Kidney (tissue), 14 donors: ENCODE data around the gene LTA. TPM values are rescaled to one million over a fixed set of nuclear protein-coding genes. Genes with fewer than 3 reads are reported as not detected.

Source experiments
- DNase-seq, 5 donors: peaks; one replicate each; pipeline ENCODE4 v3.0.0-alpha.2; 2013 to 2020
- FAIRE-seq: peaks from 2 replicates; lab custom pipeline; 2012; peaks lifted over from hg19 to GRCh38; lab: Jason Lieb, UNC
- H3K27ac ChIP-seq, 2 donors: one replicate each; pipeline ENCODE4 v1.7.0; 2013; ENCODE audit warnings: low read depth in 2 of 2, low read length in 2 of 2, inconsistent platforms in 1 of 2
- H3K27me3 ChIP-seq: one replicate; pipeline ENCODE4 v1.7.1; 2013; ENCODE audit warnings: low read length, inconsistent platforms; ENCODE audit not compliant: control insufficient read depth, insufficient read depth
- H3K36me3 ChIP-seq, 3 donors: one replicate each; pipeline versions ENCODE4 v1.7.0 to v1.7.1; 2013; ENCODE audit warnings: low read length in 3 of 3, control low read depth in 1 of 3, inconsistent platforms in 1 of 3; ENCODE audit not compliant: insufficient read depth in 3 of 3, control insufficient read depth in 2 of 3
- H3K4me1 ChIP-seq, 3 donors: one replicate each; pipeline versions ENCODE4 v1.7.0 to v1.7.1; 2013; ENCODE audit warnings: low read length in 3 of 3, inconsistent platforms in 1 of 3, low read depth in 1 of 3; ENCODE audit not compliant: control insufficient read depth in 2 of 3, insufficient read depth in 2 of 3
- H3K4me3 ChIP-seq, 3 donors: one replicate each; pipeline versions ENCODE4 v1.7.0 to v1.8.1; 2013; ENCODE audit warnings: low read length in 3 of 3, control low read depth in 1 of 3, inconsistent platforms in 1 of 3
- H3K9ac ChIP-seq, 3 donors: one replicate each; pipeline versions ENCODE4 v1.7.0 to v1.7.1; 2013; ENCODE audit warnings: low read length in 3 of 3, control low read depth in 1 of 3, inconsistent platforms in 1 of 3
- H3K9me3 ChIP-seq, 3 donors: one replicate each; pipeline versions ENCODE4 v1.7.0 to v1.7.1; 2013; ENCODE audit warnings: low read length in 3 of 3, control low read depth in 1 of 3, inconsistent platforms in 1 of 3; ENCODE audit not compliant: control insufficient read depth in 2 of 3, insufficient read depth in 1 of 3
- intact Hi-C: fragments of 100-400 bp; cut with DNase I; formaldehyde crosslinking; loops from one replicate; pipeline ENCODE4 v1.11.1; 2022
- polyA plus RNA-seq: library from polyadenylated mRNA; stranded (reverse); fragments of 350-450 nt; fragmentation: Illumina TruSeq; extraction: RNeasy Lipid Tissue Mini Kit (QIAGEN cat#74804); gene quantifications from one replicate; pipeline ENCODE4 v1.2.3, GENCODE V29; 2014; ENCODE audit warnings: low read depth, low replicate concordance; ENCODE audit not compliant: insufficient read depth
- total RNA-seq: library from RNA; stranded (reverse); fragmentation: NEBNext Ultra II Directional; extraction: Animal tissue kit (Norgen Biotek cat#: 25700); gene quantifications from one replicate; pipeline ENCODE4 v1.2.1, GENCODE V29; 2021
- TF ChIP-seq, protein P1 (sequence below): IDR thresholded peaks from 3 replicates; pipeline ENCODE4 v1.5.1; 2012; ENCODE audit warnings: mild to moderate bottlenecking, moderate library complexity, borderline replicate concordance; ENCODE audit not compliant: insufficient read depth; ENCODE audit errors: extremely low read depth
- donor health status: control.
- donor health status: control.
- donor health status: control.
- donor health status: control.
- donor health status: control.
- donor health status: DM: yes; HTN: yes; CAD: no.
- donor health status: Normal renal cell carcinoma (clear cell type).

Gene LTA
- total and polyA plus RNA-seq, 2 donors from 2014 or later, result 0.35 TPM; not detected in 1

DNA sequence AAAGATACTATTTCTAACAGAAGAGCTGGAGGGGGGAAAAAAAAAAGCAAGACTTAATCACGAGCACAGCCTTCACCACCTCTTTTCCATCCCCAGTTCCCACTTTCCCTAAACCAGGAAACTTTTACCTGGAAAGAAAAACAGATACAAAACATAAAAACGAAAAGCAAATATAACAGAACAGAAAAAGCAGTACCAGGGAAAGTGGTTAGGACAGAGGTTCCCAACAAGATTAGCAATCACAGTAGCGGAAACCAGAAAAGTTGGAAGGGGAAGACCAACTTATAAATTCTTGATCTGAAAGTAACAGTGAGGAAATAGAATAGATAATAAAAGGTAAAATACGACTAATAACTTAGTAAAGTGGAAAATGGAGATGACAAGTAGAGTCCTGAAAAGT is 31.4 kb upstream of the LTA start:
- Histone ChIP-seq H3K9me3 (no peaks in the 10 kb centered on the region), H3K27me3 (no peaks in the 10 kb centered on the region), H3K9ac (peak overlapping the region; percentile 95 to 100 (median 100)), H3K4me3 (peak overlapping the region; percentile 98 to 100 (median 99)), H3K27ac (peak overlapping the region; percentile 99), H3K4me1 (peaks cover 8 to 21% (median 21%) of the 10 kb centered on the region in 3 donors), H3K36me3 (peaks cover 17 to 37% (median 26%) of the 10 kb centered on the region in 3 donors)
- no peak for FAIRE-seq
- intact Hi-C loops, result no loop called here
- TF ChIP-seq, protein P1, sequence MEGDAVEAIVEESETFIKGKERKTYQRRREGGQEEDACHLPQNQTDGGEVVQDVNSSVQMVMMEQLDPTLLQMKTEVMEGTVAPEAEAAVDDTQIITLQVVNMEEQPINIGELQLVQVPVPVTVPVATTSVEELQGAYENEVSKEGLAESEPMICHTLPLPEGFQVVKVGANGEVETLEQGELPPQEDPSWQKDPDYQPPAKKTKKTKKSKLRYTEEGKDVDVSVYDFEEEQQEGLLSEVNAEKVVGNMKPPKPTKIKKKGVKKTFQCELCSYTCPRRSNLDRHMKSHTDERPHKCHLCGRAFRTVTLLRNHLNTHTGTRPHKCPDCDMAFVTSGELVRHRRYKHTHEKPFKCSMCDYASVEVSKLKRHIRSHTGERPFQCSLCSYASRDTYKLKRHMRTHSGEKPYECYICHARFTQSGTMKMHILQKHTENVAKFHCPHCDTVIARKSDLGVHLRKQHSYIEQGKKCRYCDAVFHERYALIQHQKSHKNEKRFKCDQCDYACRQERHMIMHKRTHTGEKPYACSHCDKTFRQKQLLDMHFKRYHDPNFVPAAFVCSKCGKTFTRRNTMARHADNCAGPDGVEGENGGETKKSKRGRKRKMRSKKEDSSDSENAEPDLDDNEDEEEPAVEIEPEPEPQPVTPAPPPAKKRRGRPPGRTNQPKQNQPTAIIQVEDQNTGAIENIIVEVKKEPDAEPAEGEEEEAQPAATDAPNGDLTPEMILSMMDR, result no peak
- DNase-seq, result no peak

DNA sequence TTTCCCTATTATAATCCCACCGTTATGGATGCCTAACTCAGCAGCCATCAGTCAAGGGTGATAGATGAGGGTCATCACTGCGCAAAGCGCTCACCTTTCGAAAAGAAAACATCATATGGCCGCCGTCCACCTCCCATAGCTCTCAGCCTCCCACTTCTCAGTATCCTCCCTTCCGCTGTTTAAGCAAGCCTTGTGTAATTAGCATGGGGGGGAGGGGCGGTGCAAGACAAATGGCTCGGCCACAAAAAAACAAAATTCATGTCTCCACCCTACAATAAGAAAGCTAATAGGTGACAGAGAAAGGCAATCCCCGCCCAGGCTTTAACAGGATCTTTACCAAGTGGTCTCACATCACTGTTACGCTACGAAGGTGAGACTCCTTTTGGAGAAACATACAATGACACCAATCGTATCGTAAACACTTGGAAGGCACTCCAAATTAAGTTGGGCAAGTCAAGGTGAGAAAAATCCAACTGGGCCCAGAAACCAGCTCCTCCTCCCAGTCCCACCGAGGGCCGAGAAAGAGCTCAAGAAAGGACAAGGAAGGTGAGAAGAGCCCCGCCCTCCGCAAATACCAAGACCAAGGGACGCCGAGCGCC is 30.9 kb upstream of the LTA start:
- peak in 4 of 5 donors; percentile 62 to 86 (median 70) for DNase-seq
- Histone ChIP-seq H3K9ac (peak overlapping the region; percentile 95 to 100 (median 100)), H3K27me3 (no peaks in the 10 kb centered on the region)

DNA sequence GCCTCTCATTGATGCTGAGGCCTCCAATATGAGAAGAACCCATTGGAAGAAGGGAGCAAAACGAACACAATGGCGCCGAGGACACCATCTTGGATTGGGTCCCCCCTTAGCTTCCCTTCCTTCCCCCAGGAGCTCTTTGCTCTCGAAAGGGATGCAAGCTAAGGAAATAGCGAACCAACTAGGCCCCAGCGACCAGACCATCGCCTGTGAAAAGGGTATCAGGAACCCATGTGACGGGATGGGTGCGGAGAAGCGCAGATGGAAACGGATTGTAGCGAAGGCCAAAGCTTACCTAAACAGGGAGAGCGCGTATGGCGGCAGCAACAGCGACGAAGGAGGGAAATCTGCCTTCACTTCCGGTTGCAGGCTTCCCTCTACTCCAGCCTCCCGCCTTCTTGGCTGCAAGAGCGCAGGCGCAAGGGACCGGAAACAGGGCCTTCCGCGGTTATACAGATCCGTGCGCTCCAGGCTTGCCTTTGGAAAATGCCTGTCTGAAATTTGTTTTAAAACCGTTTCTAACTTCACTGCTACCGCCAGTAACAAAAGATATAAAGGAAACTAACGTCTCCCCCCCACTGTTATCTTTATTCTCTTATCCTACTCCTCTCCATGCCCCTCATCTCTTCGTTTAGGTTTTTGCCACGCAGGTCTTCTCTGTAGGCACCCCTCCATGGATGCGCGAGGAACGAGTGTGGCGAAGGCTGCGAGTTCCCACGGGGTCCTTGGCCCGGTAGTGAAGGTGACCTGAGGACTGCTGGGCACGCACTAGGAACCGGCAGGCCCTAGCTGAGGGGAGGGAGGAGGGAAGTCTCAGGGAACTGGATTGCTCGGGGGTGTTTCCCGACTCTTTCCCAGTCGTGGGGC is 30.2 kb upstream of the LTA start, which contains the start of gene DDX39B:
DDX39B (minus strand) TSS at position 346 of the 864 bp plus-strand sequence. CDS start 1,471 bp downstream, outside the sequence.
- H3K9ac ChIP-seq, result peak within 1 kb of the TSS; percentile 95 to 100 (median 100)
- TF ChIP-seq, protein P1, result no peak
- intact Hi-C loops, result no loop called here
- peaks cover 8 to 21% (median 21%) of the 10 kb centered on the region in 3 donors for H3K4me1 ChIP-seq
- DNase-seq, result peak; percentile 96 to 99 (median 98)
- no peaks in the 10 kb centered on the region for H3K9me3 ChIP-seq
- H3K36me3 ChIP-seq, result peaks cover 15 to 25% (median 15%) of the 10 kb centered on the region in 3 donors
- peak within 1 kb of the TSS; percentile 98 to 100 (median 99) for H3K4me3 ChIP-seq
- no peaks in the 10 kb centered on the region for H3K27me3 ChIP-seq
- peak within 1 kb of the TSS; percentile 99 for H3K27ac ChIP-seq
- FAIRE-seq, result no peak

More for the DNA sequence above, 30.9 kb upstream of the LTA start:
- no peak for FAIRE-seq
- TF ChIP-seq, protein P1, result no peak
- intact Hi-C loops, result no loop called here
- Histone ChIP-seq H3K36me3 (peaks cover 15 to 32% (median 21%) of the 10 kb centered on the region in 3 donors), H3K27ac (peak overlapping the region; percentile 99), H3K4me3 (peak overlapping the region; percentile 98 to 100 (median 99)), H3K4me1 (peaks cover 8 to 21% (median 21%) of the 10 kb centered on the region in 3 donors), H3K9me3 (no peaks in the 10 kb centered on the region)
